HEK293 (cell line): ENCODE data around the gene ARHGEF37.
A peak's percentile ranks its signal among the peaks of the same experiment; 100 is the strongest.

Experiments
- CTCF ChIA-PET: fragments of 350-600 bp; formaldehyde crosslinking; extraction: SDS; loops from one replicate; lab custom pipeline; 2021; ENCODE audit warnings: antibody characterized with exemption; lab: Yijun Ruan, JAX
- POLR2A ChIA-PET: fragments of 300-600 bp; formaldehyde crosslinking; extraction: SDS; loops from one replicate; lab custom pipeline; 2020; ENCODE audit warnings: antibody characterized with exemption, inconsistent platforms; lab: Yijun Ruan, JAX
- H3K27ac ChIP-seq: fragments of 200-500 bp; sonication (Bioruptor generic); 2 replicates; pipeline ENCODE4 v1.5.1; 2014; ENCODE audit warnings: low read depth, low read length, control low read depth, inconsistent platforms; ENCODE audit errors: extremely low read depth
- H3K36me3 ChIP-seq, 2 experiments: fragments of 200-500 bp in 1 of 2; sonication (Bioruptor generic) in 1 of 2; 1 replicate in 1 of 2; 2 replicates in 1 of 2; pipeline ENCODE4 v1.5.1; 2014 to 2017; ENCODE audit warnings: inconsistent platforms in 2 of 2, low read length in 2 of 2; ENCODE audit not compliant: control insufficient read depth in 2 of 2, insufficient read depth in 1 of 2
- H3K4me1 ChIP-seq: fragments of 200-500 bp; sonication (Bioruptor generic); 2 replicates; pipeline ENCODE4 v1.5.1; 2014; ENCODE audit warnings: mild to moderate bottlenecking, low read length, inconsistent platforms; ENCODE audit not compliant: control insufficient read depth, insufficient read depth
- H3K4me3 ChIP-seq: 2 replicates; pipeline ENCODE4 v1.5.1; 2011; ENCODE audit warnings: low read depth, mild to moderate bottlenecking, control low read depth, low read length, moderate library complexity
- H3K9me3 ChIP-seq: fragments of 200-500 bp; sonication (Bioruptor generic); 2 replicates; pipeline ENCODE4 v1.5.1; 2014; ENCODE audit warnings: low read depth, low read length, inconsistent platforms; ENCODE audit not compliant: control insufficient read depth, insufficient read depth
- EGR2 ChIP-seq: fragments of 450-650 bp; formaldehyde crosslinking; IDR thresholded peaks from 2 replicates; pipeline ENCODE4 v1.5.1; 2016; ENCODE audit warnings: low read depth, missing biosample characterization, missing genetic modification characterization
- SCRT2 ChIP-seq: fragments of 450-650 bp; formaldehyde crosslinking; IDR thresholded peaks from 2 replicates; pipeline ENCODE4 v1.5.1; 2016; ENCODE audit warnings: missing biosample characterization, missing genetic modification characterization
- SP3 ChIP-seq: fragments of 450-650 bp; formaldehyde crosslinking; IDR thresholded peaks from 2 replicates; pipeline ENCODE4 v1.5.1; 2016; ENCODE audit warnings: missing biosample characterization, missing genetic modification characterization
- TCF7L2 ChIP-seq: IDR thresholded peaks from 2 replicates; pipeline ENCODE4 v1.6.1; 2011; ENCODE audit warnings: low read depth, mild to moderate bottlenecking, inconsistent platforms, low read length, moderate library complexity, borderline replicate concordance
- ZBTB8A ChIP-seq: fragments of 450-650 bp; formaldehyde crosslinking; IDR thresholded peaks from 2 replicates; pipeline ENCODE4 v1.5.1; 2016; ENCODE audit warnings: missing biosample characterization, missing genetic modification characterization
- ZEB2 ChIP-seq: fragments of 450-650 bp; formaldehyde crosslinking; IDR thresholded peaks from 2 replicates; pipeline ENCODE4 v1.5.1; 2016; ENCODE audit warnings: missing biosample characterization, missing genetic modification characterization
- ZFHX2 ChIP-seq: fragments of 450-650 bp; formaldehyde crosslinking; conservative IDR thresholded peaks from 2 replicates; pipeline ENCODE4 v1.5.1; 2016; ENCODE audit warnings: missing biosample characterization, missing genetic modification characterization
- ZNF114 ChIP-seq: fragments of 450-650 bp; formaldehyde crosslinking; IDR thresholded peaks from 2 replicates; pipeline ENCODE4 v1.5.0; 2017; ENCODE audit warnings: missing biosample characterization, missing genetic modification characterization
- ZNF248 ChIP-seq: fragments of 450-650 bp; formaldehyde crosslinking; IDR thresholded peaks from 2 replicates; pipeline ENCODE4 v1.5.1; 2017; ENCODE audit warnings: missing biosample characterization, missing genetic modification characterization
- ZNF521 ChIP-seq: fragments of 450-650 bp; formaldehyde crosslinking; IDR thresholded peaks from 2 replicates; pipeline ENCODE4 v1.5.1; 2017; ENCODE audit warnings: missing biosample characterization, mild to moderate bottlenecking, missing genetic modification characterization
- ZNF530 ChIP-seq: fragments of 450-650 bp; formaldehyde crosslinking; IDR thresholded peaks from 2 replicates; pipeline ENCODE4 v1.5.1; 2016; ENCODE audit warnings: low read depth, missing biosample characterization, missing genetic modification characterization
- ZNF555 ChIP-seq: fragments of 450-650 bp; formaldehyde crosslinking; conservative IDR thresholded peaks from 2 replicates; pipeline ENCODE4 v1.5.1; 2017; ENCODE audit warnings: missing biosample characterization, mild to moderate bottlenecking, missing genetic modification characterization, inconsistent platforms
- ZNF621 ChIP-seq: fragments of 450-650 bp; formaldehyde crosslinking; IDR thresholded peaks from 2 replicates; pipeline ENCODE4 v1.5.1; 2017; ENCODE audit warnings: missing biosample characterization, missing genetic modification characterization
- ZNF623 ChIP-seq: fragments of 450-650 bp; formaldehyde crosslinking; IDR thresholded peaks from 2 replicates; pipeline ENCODE4 v1.5.1; 2016; ENCODE audit warnings: missing biosample characterization, missing genetic modification characterization
- ZNF624 ChIP-seq: fragments of 450-650 bp; formaldehyde crosslinking; IDR thresholded peaks from 2 replicates; pipeline ENCODE4 v1.5.1; 2017; ENCODE audit warnings: missing biosample characterization, missing genetic modification characterization
- ZNF747 ChIP-seq: fragments of 450-650 bp; formaldehyde crosslinking; IDR thresholded peaks from 2 replicates; pipeline ENCODE4 v1.5.1; 2016; ENCODE audit warnings: missing biosample characterization, missing genetic modification characterization
- TF ChIP-seq, protein P1 (sequence below): fragments of 450-650 bp; formaldehyde crosslinking; IDR thresholded peaks from 2 replicates; pipeline ENCODE4 v1.5.1; 2016; ENCODE audit warnings: missing biosample characterization, missing genetic modification characterization, borderline replicate concordance
- TF ChIP-seq, protein P2 (sequence below): fragments of 450-650 bp; formaldehyde crosslinking; IDR thresholded peaks from 2 replicates; pipeline ENCODE4 v1.5.1; 2016; ENCODE audit warnings: missing biosample characterization, missing genetic modification characterization
- TF ChIP-seq, protein P3 (sequence below): fragments of 450-650 bp; formaldehyde crosslinking; IDR thresholded peaks from 2 replicates; pipeline ENCODE4 v1.5.1; 2016; ENCODE audit warnings: missing biosample characterization, missing genetic modification characterization, borderline replicate concordance
- TF ChIP-seq, protein P4 (sequence below): fragments of 450-650 bp; formaldehyde crosslinking; optimal IDR thresholded peaks from 2 replicates; pipeline ENCODE3; 2016; ENCODE audit warnings: missing biosample characterization, mild to moderate bottlenecking, missing genetic modification characterization
- TF ChIP-seq, protein P5 (sequence below): fragments of 450-650 bp; formaldehyde crosslinking; IDR thresholded peaks from 2 replicates; pipeline ENCODE4 v1.5.1; 2016; ENCODE audit warnings: missing biosample characterization, missing genetic modification characterization, borderline replicate concordance

Gene ARHGEF37

DNA sequence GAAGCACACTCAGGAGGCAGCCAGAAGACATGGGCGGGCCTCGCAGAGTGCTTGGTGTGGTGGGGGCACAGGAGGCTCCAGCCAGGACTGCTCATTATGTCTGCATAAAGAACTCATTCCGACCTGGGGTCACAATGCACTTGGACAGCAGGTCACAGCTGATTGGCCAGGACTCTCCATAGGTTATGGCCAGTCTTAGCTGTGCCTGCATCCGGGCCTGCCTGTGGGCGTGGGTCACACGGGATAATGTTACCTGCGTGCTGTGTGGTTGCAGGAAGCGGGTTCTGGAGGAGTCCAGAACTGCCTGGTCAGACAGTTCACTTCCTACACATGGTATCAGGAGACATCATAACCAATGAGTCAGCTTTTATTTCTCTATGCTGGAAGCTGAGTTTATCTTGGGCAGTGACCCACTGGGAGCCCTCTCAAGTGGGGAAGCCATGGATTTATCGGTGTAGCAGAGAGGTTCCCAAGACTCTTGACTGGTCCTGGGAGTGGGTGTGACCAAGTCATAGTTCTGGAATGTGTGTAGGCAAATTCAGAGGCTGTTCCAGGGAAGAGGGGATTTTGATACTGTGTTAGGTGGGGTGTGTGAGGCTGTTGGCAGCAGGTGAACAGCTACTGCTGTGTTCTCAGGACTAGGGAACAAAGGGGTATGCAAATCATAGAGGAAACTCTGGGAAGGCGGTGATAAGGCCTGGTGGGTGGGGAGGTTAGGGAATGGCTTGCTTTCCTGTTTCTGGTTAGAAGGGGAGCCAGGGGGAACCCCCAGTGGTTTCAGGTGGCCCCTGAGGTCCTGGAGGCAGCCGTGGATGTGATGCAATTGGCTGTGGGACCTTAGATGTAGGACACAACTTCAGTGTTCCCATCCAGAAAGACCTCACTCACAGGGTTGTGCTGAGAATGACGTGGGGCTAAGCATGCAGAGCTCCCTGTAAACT lies 51.3 kb downstream of the ARHGEF37 start:
- Histone ChIP-seq H3K36me3 (no peaks in the 10 kb centered on the region), H3K27ac (no peak overlapping the region), H3K9me3 (no peaks in the 10 kb centered on the region), H3K4me3 (no peak overlapping the region), H3K4me1 (no peaks in the 10 kb centered on the region)
- POLR2A ChIA-PET, result no interaction called here
- CTCF ChIA-PET, result interaction anchor here (0.6 to 18.8 kb wide), 6 partner anchors 9 to 547 kb away, joined by 3 to 263 read pairs (median 3); no protein-coding TSS in a partner anchor
- no peak for TF ChIP-seq TCF7L2
- TF ChIP-seq, protein P1, sequence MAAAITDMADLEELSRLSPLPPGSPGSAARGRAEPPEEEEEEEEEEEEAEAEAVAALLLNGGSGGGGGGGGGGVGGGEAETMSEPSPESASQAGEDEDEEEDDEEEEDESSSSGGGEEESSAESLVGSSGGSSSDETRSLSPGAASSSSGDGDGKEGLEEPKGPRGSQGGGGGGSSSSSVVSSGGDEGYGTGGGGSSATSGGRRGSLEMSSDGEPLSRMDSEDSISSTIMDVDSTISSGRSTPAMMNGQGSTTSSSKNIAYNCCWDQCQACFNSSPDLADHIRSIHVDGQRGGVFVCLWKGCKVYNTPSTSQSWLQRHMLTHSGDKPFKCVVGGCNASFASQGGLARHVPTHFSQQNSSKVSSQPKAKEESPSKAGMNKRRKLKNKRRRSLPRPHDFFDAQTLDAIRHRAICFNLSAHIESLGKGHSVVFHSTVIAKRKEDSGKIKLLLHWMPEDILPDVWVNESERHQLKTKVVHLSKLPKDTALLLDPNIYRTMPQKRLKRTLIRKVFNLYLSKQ, result no peak
- no peak for TF ChIP-seq ZNF555 (tag by site-specific recombination)
- TF ChIP-seq, protein P2, sequence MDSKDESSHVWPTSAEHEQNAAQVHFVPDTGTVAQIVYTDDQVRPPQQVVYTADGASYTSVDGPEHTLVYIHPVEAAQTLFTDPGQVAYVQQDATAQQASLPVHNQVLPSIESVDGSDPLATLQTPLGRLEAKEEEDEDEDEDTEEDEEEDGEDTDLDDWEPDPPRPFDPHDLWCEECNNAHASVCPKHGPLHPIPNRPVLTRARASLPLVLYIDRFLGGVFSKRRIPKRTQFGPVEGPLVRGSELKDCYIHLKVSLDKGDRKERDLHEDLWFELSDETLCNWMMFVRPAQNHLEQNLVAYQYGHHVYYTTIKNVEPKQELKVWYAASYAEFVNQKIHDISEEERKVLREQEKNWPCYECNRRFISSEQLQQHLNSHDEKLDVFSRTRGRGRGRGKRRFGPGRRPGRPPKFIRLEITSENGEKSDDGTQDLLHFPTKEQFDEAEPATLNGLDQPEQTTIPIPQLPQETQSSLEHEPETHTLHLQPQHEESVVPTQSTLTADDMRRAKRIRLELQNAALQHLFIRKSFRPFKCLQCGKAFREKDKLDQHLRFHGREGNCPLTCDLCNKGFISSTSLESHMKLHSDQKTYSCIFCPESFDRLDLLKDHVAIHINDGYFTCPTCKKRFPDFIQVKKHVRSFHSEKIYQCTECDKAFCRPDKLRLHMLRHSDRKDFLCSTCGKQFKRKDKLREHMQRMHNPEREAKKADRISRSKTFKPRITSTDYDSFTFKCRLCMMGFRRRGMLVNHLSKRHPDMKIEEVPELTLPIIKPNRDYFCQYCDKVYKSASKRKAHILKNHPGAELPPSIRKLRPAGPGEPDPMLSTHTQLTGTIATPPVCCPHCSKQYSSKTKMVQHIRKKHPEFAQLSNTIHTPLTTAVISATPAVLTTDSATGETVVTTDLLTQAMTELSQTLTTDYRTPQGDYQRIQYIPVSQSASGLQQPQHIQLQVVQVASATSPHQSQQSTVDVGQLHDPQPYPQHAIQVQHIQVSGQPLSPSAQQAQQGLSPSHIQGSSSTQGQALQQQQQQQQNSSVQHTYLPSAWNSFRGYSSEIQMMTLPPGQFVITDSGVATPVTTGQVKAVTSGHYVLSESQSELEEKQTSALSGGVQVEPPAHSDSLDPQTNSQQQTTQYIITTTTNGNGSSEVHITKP, result no peak
- TF ChIP-seq, protein P3, sequence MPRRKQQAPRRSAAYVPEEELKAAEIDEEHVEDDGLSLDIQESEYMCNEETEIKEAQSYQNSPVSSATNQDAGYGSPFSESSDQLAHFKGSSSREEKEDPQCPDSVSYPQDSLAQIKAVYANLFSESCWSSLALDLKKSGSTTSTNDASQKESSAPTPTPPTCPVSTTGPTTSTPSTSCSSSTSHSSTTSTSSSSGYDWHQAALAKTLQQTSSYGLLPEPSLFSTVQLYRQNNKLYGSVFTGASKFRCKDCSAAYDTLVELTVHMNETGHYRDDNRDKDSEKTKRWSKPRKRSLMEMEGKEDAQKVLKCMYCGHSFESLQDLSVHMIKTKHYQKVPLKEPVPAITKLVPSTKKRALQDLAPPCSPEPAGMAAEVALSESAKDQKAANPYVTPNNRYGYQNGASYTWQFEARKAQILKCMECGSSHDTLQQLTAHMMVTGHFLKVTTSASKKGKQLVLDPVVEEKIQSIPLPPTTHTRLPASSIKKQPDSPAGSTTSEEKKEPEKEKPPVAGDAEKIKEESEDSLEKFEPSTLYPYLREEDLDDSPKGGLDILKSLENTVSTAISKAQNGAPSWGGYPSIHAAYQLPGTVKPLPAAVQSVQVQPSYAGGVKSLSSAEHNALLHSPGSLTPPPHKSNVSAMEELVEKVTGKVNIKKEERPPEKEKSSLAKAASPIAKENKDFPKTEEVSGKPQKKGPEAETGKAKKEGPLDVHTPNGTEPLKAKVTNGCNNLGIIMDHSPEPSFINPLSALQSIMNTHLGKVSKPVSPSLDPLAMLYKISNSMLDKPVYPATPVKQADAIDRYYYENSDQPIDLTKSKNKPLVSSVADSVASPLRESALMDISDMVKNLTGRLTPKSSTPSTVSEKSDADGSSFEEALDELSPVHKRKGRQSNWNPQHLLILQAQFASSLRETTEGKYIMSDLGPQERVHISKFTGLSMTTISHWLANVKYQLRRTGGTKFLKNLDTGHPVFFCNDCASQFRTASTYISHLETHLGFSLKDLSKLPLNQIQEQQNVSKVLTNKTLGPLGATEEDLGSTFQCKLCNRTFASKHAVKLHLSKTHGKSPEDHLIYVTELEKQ (tag by site-specific recombination), result no peak
- TF ChIP-seq ZNF530, result no peak
- TF ChIP-seq, protein P4, sequence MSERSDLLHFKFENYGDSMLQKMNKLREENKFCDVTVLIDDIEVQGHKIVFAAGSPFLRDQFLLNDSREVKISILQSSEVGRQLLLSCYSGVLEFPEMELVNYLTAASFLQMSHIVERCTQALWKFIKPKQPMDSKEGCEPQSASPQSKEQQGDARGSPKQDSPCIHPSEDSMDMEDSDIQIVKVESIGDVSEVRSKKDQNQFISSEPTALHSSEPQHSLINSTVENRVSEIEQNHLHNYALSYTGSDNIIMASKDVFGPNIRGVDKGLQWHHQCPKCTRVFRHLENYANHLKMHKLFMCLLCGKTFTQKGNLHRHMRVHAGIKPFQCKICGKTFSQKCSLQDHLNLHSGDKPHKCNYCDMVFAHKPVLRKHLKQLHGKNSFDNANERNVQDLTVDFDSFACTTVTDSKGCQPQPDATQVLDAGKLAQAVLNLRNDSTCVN (tag by site-specific recombination), result no peak
- TF ChIP-seq ZEB2 (tag by site-specific recombination), result no peak
- TF ChIP-seq ZNF624 (tag by site-specific recombination), result no peak
- TF ChIP-seq, protein P5, sequence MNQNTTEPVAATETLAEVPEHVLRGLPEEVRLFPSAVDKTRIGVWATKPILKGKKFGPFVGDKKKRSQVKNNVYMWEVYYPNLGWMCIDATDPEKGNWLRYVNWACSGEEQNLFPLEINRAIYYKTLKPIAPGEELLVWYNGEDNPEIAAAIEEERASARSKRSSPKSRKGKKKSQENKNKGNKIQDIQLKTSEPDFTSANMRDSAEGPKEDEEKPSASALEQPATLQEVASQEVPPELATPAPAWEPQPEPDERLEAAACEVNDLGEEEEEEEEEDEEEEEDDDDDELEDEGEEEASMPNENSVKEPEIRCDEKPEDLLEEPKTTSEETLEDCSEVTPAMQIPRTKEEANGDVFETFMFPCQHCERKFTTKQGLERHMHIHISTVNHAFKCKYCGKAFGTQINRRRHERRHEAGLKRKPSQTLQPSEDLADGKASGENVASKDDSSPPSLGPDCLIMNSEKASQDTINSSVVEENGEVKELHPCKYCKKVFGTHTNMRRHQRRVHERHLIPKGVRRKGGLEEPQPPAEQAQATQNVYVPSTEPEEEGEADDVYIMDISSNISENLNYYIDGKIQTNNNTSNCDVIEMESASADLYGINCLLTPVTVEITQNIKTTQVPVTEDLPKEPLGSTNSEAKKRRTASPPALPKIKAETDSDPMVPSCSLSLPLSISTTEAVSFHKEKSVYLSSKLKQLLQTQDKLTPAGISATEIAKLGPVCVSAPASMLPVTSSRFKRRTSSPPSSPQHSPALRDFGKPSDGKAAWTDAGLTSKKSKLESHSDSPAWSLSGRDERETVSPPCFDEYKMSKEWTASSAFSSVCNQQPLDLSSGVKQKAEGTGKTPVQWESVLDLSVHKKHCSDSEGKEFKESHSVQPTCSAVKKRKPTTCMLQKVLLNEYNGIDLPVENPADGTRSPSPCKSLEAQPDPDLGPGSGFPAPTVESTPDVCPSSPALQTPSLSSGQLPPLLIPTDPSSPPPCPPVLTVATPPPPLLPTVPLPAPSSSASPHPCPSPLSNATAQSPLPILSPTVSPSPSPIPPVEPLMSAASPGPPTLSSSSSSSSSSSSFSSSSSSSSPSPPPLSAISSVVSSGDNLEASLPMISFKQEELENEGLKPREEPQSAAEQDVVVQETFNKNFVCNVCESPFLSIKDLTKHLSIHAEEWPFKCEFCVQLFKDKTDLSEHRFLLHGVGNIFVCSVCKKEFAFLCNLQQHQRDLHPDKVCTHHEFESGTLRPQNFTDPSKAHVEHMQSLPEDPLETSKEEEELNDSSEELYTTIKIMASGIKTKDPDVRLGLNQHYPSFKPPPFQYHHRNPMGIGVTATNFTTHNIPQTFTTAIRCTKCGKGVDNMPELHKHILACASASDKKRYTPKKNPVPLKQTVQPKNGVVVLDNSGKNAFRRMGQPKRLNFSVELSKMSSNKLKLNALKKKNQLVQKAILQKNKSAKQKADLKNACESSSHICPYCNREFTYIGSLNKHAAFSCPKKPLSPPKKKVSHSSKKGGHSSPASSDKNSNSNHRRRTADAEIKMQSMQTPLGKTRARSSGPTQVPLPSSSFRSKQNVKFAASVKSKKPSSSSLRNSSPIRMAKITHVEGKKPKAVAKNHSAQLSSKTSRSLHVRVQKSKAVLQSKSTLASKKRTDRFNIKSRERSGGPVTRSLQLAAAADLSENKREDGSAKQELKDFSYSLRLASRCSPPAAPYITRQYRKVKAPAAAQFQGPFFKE (tag by site-specific recombination), result no peak
- no peak for TF ChIP-seq ZNF114 (tag by site-specific recombination)
- TF ChIP-seq ZFHX2 (tag by site-specific recombination), result peak; percentile 97
- TF ChIP-seq ZNF248 (tag by site-specific recombination), result no peak
- no peak for TF ChIP-seq ZNF521 (tag by site-specific recombination)
- no peak for TF ChIP-seq ZNF747
- no peak for TF ChIP-seq ZNF623 (tag by site-specific recombination)
- TF ChIP-seq SCRT2, result no peak
- no peak for TF ChIP-seq ZBTB8A (tag by site-specific recombination)
- peak; percentile 96 for TF ChIP-seq EGR2 (tag by site-specific recombination)
- TF ChIP-seq SP3 (tag by site-specific recombination), result no peak
- TF ChIP-seq ZNF621 (tag by site-specific recombination), result no peak
